ENCODE data around the gene NRSN2.

DNA sequence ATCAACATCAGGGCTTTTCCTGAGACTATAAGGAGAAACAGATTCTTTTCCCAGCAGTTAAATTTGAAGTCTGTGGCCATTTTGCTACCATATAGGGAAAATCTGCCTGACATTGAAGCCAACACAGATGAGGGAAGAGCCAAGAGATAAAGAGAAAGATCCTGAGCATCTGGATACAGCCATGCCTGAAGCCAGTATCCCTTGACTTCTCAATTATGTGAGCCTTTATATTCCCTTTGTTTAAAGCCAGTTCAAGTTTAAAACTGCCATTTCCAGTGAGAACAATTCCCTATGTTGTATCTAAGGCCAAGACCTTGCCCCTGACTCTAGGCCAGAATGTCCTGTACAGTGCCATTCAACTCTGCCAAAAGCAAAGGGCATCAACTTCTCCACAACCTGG, 3.8 kb upstream of the NRSN2 start:
- TF ChIP-seq, protein P1, sequence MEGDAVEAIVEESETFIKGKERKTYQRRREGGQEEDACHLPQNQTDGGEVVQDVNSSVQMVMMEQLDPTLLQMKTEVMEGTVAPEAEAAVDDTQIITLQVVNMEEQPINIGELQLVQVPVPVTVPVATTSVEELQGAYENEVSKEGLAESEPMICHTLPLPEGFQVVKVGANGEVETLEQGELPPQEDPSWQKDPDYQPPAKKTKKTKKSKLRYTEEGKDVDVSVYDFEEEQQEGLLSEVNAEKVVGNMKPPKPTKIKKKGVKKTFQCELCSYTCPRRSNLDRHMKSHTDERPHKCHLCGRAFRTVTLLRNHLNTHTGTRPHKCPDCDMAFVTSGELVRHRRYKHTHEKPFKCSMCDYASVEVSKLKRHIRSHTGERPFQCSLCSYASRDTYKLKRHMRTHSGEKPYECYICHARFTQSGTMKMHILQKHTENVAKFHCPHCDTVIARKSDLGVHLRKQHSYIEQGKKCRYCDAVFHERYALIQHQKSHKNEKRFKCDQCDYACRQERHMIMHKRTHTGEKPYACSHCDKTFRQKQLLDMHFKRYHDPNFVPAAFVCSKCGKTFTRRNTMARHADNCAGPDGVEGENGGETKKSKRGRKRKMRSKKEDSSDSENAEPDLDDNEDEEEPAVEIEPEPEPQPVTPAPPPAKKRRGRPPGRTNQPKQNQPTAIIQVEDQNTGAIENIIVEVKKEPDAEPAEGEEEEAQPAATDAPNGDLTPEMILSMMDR (conservative IDR thresholded peaks at IDR 0.05; ENCODE audit: low read depth, low read length) = no peak
- TF ChIP-seq POLR2A (IDR thresholded peaks at IDR 0.05; ENCODE audit: low read depth, low read length) = no peak
- TF ChIP-seq SMC3 (IDR thresholded peaks at IDR 0.05; ENCODE audit: low read depth, low read length) = no peak
- TF ChIP-seq, protein P2, sequence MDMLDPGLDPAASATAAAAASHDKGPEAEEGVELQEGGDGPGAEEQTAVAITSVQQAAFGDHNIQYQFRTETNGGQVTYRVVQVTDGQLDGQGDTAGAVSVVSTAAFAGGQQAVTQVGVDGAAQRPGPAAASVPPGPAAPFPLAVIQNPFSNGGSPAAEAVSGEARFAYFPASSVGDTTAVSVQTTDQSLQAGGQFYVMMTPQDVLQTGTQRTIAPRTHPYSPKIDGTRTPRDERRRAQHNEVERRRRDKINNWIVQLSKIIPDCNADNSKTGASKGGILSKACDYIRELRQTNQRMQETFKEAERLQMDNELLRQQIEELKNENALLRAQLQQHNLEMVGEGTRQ (IDR thresholded peaks at IDR 0.05; ENCODE audit: low read depth, low read length) = no peak
- no peak for TF ChIP-seq RCOR1 (IDR thresholded peaks at IDR 0.05; ENCODE audit: insufficient replicate concordance, low read length)
- TF ChIP-seq MXI1 (IDR thresholded peaks at IDR 0.05; ENCODE audit: borderline replicate concordance, low read depth, low read length) = no peak
- TF ChIP-seq FOS (IDR thresholded peaks at IDR 0.05; ENCODE audit: low read depth, low read length) = no peak
- no peak for TF ChIP-seq NFE2L2 (IDR thresholded peaks at IDR 0.05; ENCODE audit: low read depth, low read length)
- no peak for TF ChIP-seq RAD21 (IDR thresholded peaks at IDR 0.05; ENCODE audit: low read length)
- TF ChIP-seq MAFK (IDR thresholded peaks at IDR 0.05; ENCODE audit: low read depth, low read length) = no peak
- TF ChIP-seq, protein P3, sequence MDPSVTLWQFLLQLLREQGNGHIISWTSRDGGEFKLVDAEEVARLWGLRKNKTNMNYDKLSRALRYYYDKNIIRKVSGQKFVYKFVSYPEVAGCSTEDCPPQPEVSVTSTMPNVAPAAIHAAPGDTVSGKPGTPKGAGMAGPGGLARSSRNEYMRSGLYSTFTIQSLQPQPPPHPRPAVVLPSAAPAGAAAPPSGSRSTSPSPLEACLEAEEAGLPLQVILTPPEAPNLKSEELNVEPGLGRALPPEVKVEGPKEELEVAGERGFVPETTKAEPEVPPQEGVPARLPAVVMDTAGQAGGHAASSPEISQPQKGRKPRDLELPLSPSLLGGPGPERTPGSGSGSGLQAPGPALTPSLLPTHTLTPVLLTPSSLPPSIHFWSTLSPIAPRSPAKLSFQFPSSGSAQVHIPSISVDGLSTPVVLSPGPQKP (IDR thresholded peaks at IDR 0.05; ENCODE audit: borderline replicate concordance, low read depth, low read length) = no peak
- TF ChIP-seq BHLHE40 (IDR thresholded peaks at IDR 0.05; ENCODE audit: low read depth, low read length) = no peak

Data from IMR-90 (cell line).